Measurements from ENCODE around the gene KPNA3.

KPNA3 gene

GRCh38 chr13:49812812-49813211 is 20.3 kb upstream of the KPNA3 start:
- H3K27me3 ChIP-seq (ENCODE audit: insufficient read depth, low read depth), result no peaks in the 10 kb centered on the region
- H3K79me2 ChIP-seq (ENCODE audit: insufficient read depth, low read depth), result no peaks in the 10 kb centered on the region
- no peak overlapping the region for H3K27ac ChIP-seq
- no peaks in the 10 kb centered on the region for H4K20me1 ChIP-seq (ENCODE audit: insufficient read depth)
- TF ChIP-seq, protein P1, sequence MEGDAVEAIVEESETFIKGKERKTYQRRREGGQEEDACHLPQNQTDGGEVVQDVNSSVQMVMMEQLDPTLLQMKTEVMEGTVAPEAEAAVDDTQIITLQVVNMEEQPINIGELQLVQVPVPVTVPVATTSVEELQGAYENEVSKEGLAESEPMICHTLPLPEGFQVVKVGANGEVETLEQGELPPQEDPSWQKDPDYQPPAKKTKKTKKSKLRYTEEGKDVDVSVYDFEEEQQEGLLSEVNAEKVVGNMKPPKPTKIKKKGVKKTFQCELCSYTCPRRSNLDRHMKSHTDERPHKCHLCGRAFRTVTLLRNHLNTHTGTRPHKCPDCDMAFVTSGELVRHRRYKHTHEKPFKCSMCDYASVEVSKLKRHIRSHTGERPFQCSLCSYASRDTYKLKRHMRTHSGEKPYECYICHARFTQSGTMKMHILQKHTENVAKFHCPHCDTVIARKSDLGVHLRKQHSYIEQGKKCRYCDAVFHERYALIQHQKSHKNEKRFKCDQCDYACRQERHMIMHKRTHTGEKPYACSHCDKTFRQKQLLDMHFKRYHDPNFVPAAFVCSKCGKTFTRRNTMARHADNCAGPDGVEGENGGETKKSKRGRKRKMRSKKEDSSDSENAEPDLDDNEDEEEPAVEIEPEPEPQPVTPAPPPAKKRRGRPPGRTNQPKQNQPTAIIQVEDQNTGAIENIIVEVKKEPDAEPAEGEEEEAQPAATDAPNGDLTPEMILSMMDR (conservative IDR thresholded peaks at IDR 0.05; ENCODE audit: low read depth, low read length), result no peak
- H2AFZ ChIP-seq (ENCODE audit: low read depth), result no peak overlapping the region
- no peaks in the 10 kb centered on the region for H3K36me3 ChIP-seq (ENCODE audit: insufficient read depth)
- H3K9ac ChIP-seq, result no peak overlapping the region
- no peak overlapping the region for H3K4me3 ChIP-seq (IDR thresholded peaks at IDR 0.05; ENCODE audit: insufficient read depth, low read depth, low read length)
- H3K4me1 ChIP-seq (ENCODE audit: low read depth, poor library complexity, severe bottlenecking), result no peaks in the 10 kb centered on the region
- H3K4me2 ChIP-seq, result no peak overlapping the region

GRCh38 chr13:49811527-49811908 is 19.0 kb upstream of the KPNA3 start:
- H3K4me1 ChIP-seq (ENCODE audit: low read depth, poor library complexity, severe bottlenecking), result no peaks in the 10 kb centered on the region
- TF ChIP-seq, protein P1 (conservative IDR thresholded peaks at IDR 0.05; ENCODE audit: low read depth, low read length), result no peak
- H3K9ac ChIP-seq, result no peak overlapping the region
- no peaks in the 10 kb centered on the region for H3K27me3 ChIP-seq (ENCODE audit: insufficient read depth, low read depth)
- no peak overlapping the region for H3K27ac ChIP-seq
- no peak overlapping the region for H2AFZ ChIP-seq (ENCODE audit: low read depth)
- no peaks in the 10 kb centered on the region for H3K36me3 ChIP-seq (ENCODE audit: insufficient read depth)
- H3K4me2 ChIP-seq, result no peak overlapping the region
- H3K79me2 ChIP-seq (ENCODE audit: insufficient read depth, low read depth), result no peaks in the 10 kb centered on the region
- no peak overlapping the region for H3K4me3 ChIP-seq (IDR thresholded peaks at IDR 0.05; ENCODE audit: insufficient read depth, low read depth, low read length)
- no peaks in the 10 kb centered on the region for H4K20me1 ChIP-seq (ENCODE audit: insufficient read depth)

GRCh38 chr13:49810567-49811526 is 18.4 kb upstream of the KPNA3 start:
- H3K4me1 ChIP-seq (ENCODE audit: low read depth, poor library complexity, severe bottlenecking), result no peaks in the 10 kb centered on the region
- H3K4me2 ChIP-seq, result no peak overlapping the region
- H3K36me3 ChIP-seq (ENCODE audit: insufficient read depth), result no peaks in the 10 kb centered on the region

GRCh38 chr13:49807681-49808080 is 15.2 kb upstream of the KPNA3 start:
- Histone ChIP-seq H3K79me2 (ENCODE audit: insufficient read depth, low read depth) (no peaks in the 10 kb centered on the region), H3K27me3 (ENCODE audit: insufficient read depth, low read depth) (no peaks in the 10 kb centered on the region), H2AFZ (ENCODE audit: low read depth) (no peak overlapping the region), H4K20me1 (ENCODE audit: insufficient read depth) (no peaks in the 10 kb centered on the region), H3K4me1 (ENCODE audit: low read depth, poor library complexity, severe bottlenecking) (no peaks in the 10 kb centered on the region), H3K4me3 (IDR thresholded peaks at IDR 0.05; ENCODE audit: insufficient read depth, low read depth, low read length) (no peak overlapping the region), H3K9ac (no peak overlapping the region), H3K36me3 (ENCODE audit: insufficient read depth) (no peaks in the 10 kb centered on the region), H3K4me2 (no peak overlapping the region), H3K27ac (no peak overlapping the region)
- TF ChIP-seq, protein P1 (conservative IDR thresholded peaks at IDR 0.05; ENCODE audit: low read depth, low read length), result no peak

More at GRCh38 chr13:49810567-49811526, 18.4 kb upstream of the KPNA3 start:
- H2AFZ ChIP-seq (ENCODE audit: low read depth), result no peak overlapping the region
- H3K27me3 ChIP-seq (ENCODE audit: insufficient read depth, low read depth), result no peaks in the 10 kb centered on the region
- no peak overlapping the region for H3K9ac ChIP-seq
- no peak overlapping the region for H3K4me3 ChIP-seq (IDR thresholded peaks at IDR 0.05; ENCODE audit: insufficient read depth, low read depth, low read length)
- H4K20me1 ChIP-seq (ENCODE audit: insufficient read depth), result no peaks in the 10 kb centered on the region
- TF ChIP-seq, protein P1 (conservative IDR thresholded peaks at IDR 0.05; ENCODE audit: low read depth, low read length), result no peak
- no peak overlapping the region for H3K27ac ChIP-seq
- H3K79me2 ChIP-seq (ENCODE audit: insufficient read depth, low read depth), result no peaks in the 10 kb centered on the region

Measured in KMS-11 (cell line).